H1 (cell line): ENCODE results near the gene C1orf50. TPM values are rescaled to one million over a fixed set of nuclear protein-coding genes. Genes with fewer than 3 reads are reported as not detected.

Experiments
- CTCF ChIA-PET: fragments of 300-600 bp; sonication (Branson Sonifier 250); formaldehyde crosslinking; loops from one replicate; lab custom pipeline; 2021; ENCODE audit not compliant: partially characterized antibody; lab: Charles Lee
- POLR2A ChIA-PET: fragments of 300-600 bp; sonication (Branson Sonifier 250); formaldehyde crosslinking; loops from one replicate; lab custom pipeline; 2021; ENCODE audit warnings: inconsistent platforms; ENCODE audit not compliant: partially characterized antibody; lab: Charles Lee
- DNase-seq, 2 experiments: peaks; one replicate each; pipeline versions ENCODE4 v3.0.0 to v3.0.0-alpha.2; 2010 to 2022; ENCODE audit warnings: low spot score in 2 of 2, low read depth in 1 of 2, mixed read lengths in 1 of 2
- FAIRE-seq: peaks from 2 replicates; lab custom pipeline; 2011; peaks lifted over from hg19 to GRCh38; lab: Jason Lieb, UNC
- H2AFZ ChIP-seq: 2 replicates; pipeline ENCODE4 v1.8.1; 2012; ENCODE audit warnings: low read length, inconsistent platforms
- H2AK5ac ChIP-seq: 2 replicates; pipeline ENCODE4 v1.6.1; 2013; ENCODE audit warnings: low read depth, low read length
- H2BK120ac ChIP-seq: replicated peaks from 2 replicates; pipeline ENCODE3; 2013; ENCODE audit warnings: low read depth, low read length, inconsistent platforms
- H2BK12ac ChIP-seq: 2 replicates; pipeline ENCODE4 v1.6.1; 2013; ENCODE audit warnings: low read depth, low read length
- H2BK15ac ChIP-seq: 2 replicates; pipeline ENCODE4 v1.6.1; 2013; ENCODE audit warnings: low read length
- H2BK20ac ChIP-seq: 2 replicates; pipeline ENCODE4 v1.6.1; 2013; ENCODE audit warnings: low read length
- H2BK5ac ChIP-seq: 2 replicates; pipeline ENCODE4 v1.6.1; 2013; ENCODE audit warnings: low read depth, low read length
- H3K14ac ChIP-seq: 2 replicates; pipeline ENCODE4 v1.6.1; 2013; ENCODE audit warnings: inconsistent platforms; ENCODE audit not compliant: insufficient read length
- H3K18ac ChIP-seq: 2 replicates; pipeline ENCODE4 v1.6.1; 2013; ENCODE audit warnings: low read length; ENCODE audit errors: extremely low read depth
- H3K23ac ChIP-seq: 2 replicates; pipeline ENCODE4 v1.6.1; 2013; ENCODE audit warnings: inconsistent platforms; ENCODE audit not compliant: insufficient read length
- H3K23me2 ChIP-seq: 2 replicates; pipeline ENCODE4 v1.6.1; 2013; ENCODE audit warnings: low read depth, low read length
- H3K27ac ChIP-seq: 2 replicates; pipeline ENCODE4 v1.6.1; 2011; ENCODE audit warnings: low read depth, low read length, inconsistent platforms
- H3K27me3 ChIP-seq, 4 experiments: replicated peaks in 1 of 4; 1 replicate in 1 of 4; 2 replicates in 3 of 4; pipeline versions ENCODE4 v1.6.1 to v1.8.1; 2011 to 2013; ENCODE audit warnings: low read length in 3 of 4, mild to moderate bottlenecking in 3 of 4, inconsistent platforms in 2 of 4, mixed read lengths in 2 of 4, moderate library complexity in 1 of 4; ENCODE audit not compliant: control insufficient read depth in 3 of 4, insufficient read depth in 3 of 4; ENCODE audit errors: extremely low read depth in 1 of 4
- H3K36me3 ChIP-seq, 4 experiments: 2 replicates each; pipeline versions ENCODE4 v1.6.1 to v1.8.1; 2011 to 2013; ENCODE audit warnings: mild to moderate bottlenecking in 4 of 4, low read length in 3 of 4, moderate library complexity in 2 of 4, control low read depth in 1 of 4, inconsistent platforms in 1 of 4; ENCODE audit not compliant: insufficient read depth in 4 of 4, control insufficient read depth in 2 of 4
- H3K4ac ChIP-seq: replicated peaks from 2 replicates; pipeline ENCODE3; 2013; ENCODE audit warnings: low read length, low read depth, mixed read lengths, inconsistent platforms; ENCODE audit not compliant: insufficient read length
- H3K4me1 ChIP-seq, 4 experiments: replicated peaks in 1 of 4; 1 replicate in 1 of 4; 2 replicates in 3 of 4; pipeline versions ENCODE4 v1.6.1 to v1.8.1; 2011 to 2013; ENCODE audit warnings: low read length in 3 of 4, inconsistent platforms in 2 of 4, mixed read lengths in 1 of 4; ENCODE audit not compliant: insufficient read depth in 4 of 4, control insufficient read depth in 3 of 4
- H3K4me2 ChIP-seq, 2 experiments: 2 replicates each; pipeline versions ENCODE4 v1.6.1 to v1.8.1; 2011 to 2013; ENCODE audit warnings: low read depth in 2 of 2, low read length in 2 of 2, control low read depth in 1 of 2, inconsistent platforms in 1 of 2, mild to moderate bottlenecking in 1 of 2; ENCODE audit not compliant: insufficient read depth in 1 of 2
- H3K4me3 ChIP-seq, 4 experiments: fragments of 200-600, 300-600 bp in 1 of 4; sonication (generic), shearing (Covaris generic), sonication (Bioruptor Twin) in 1 of 4; 2 replicates each; pipeline versions ENCODE4 v1.5.1 to v1.8.1; 2011 to 2016; ENCODE audit warnings: low read length in 4 of 4, low read depth in 3 of 4, control low read depth in 2 of 4, inconsistent platforms in 2 of 4, mild to moderate bottlenecking in 2 of 4, mixed read lengths in 1 of 4, moderate library complexity in 1 of 4; ENCODE audit not compliant: insufficient read depth in 2 of 4; ENCODE audit errors: extremely low read depth in 1 of 4
- H3K56ac ChIP-seq: replicated peaks from 2 replicates; pipeline ENCODE3; 2013; ENCODE audit warnings: low read depth, mild to moderate bottlenecking, mixed read lengths, low read length, inconsistent platforms; ENCODE audit not compliant: insufficient read length
- H3K79me1 ChIP-seq: 2 replicates; pipeline ENCODE4 v1.6.1; 2013; ENCODE audit warnings: low read depth, low read length, control low read depth
- H3K79me2 ChIP-seq, 2 experiments: 2 replicates each; pipeline versions ENCODE4 v1.6.1 to v1.8.1; 2012 to 2013; ENCODE audit warnings: low read length in 2 of 2, mild to moderate bottlenecking in 2 of 2, inconsistent platforms in 1 of 2; ENCODE audit not compliant: insufficient read depth in 2 of 2, control insufficient read depth in 1 of 2
- H3K9ac ChIP-seq, 4 experiments: replicated peaks in 1 of 4; 1 replicate in 1 of 4; 2 replicates in 3 of 4; pipeline versions ENCODE4 v1.6.1 to v1.8.1; 2011 to 2013; ENCODE audit warnings: low read depth in 3 of 4, low read length in 3 of 4, control low read depth in 2 of 4, mild to moderate bottlenecking in 2 of 4, moderate library complexity in 2 of 4, inconsistent platforms in 1 of 4; ENCODE audit errors: extremely low read depth in 1 of 4
- H3K9me3 ChIP-seq, 2 experiments: 2 replicates each; pipeline versions ENCODE4 v1.6.1 to v1.8.1; 2012 to 2013; ENCODE audit warnings: mild to moderate bottlenecking in 2 of 2, moderate library complexity in 2 of 2, control low read depth in 1 of 2, inconsistent platforms in 1 of 2, low read depth in 1 of 2, low read length in 1 of 2, mixed read lengths in 1 of 2; ENCODE audit not compliant: insufficient read depth in 2 of 2
- H4K20me1 ChIP-seq, 2 experiments: replicated peaks in 1 of 2; 2 replicates each; pipeline versions ENCODE3 to v1.8.1; 2011 to 2013; ENCODE audit warnings: inconsistent platforms in 2 of 2, low read length in 2 of 2, mild to moderate bottlenecking in 1 of 2; ENCODE audit not compliant: insufficient read depth in 2 of 2, control insufficient read depth in 1 of 2
- H4K5ac ChIP-seq: 2 replicates; pipeline ENCODE4 v1.6.1; 2013; ENCODE audit warnings: low read length, low read depth, mixed read lengths, inconsistent platforms; ENCODE audit not compliant: insufficient read length
- H4K8ac ChIP-seq: 2 replicates; pipeline ENCODE4 v1.8.0; 2013; ENCODE audit warnings: mild to moderate bottlenecking, moderate library complexity, low read length, inconsistent platforms; ENCODE audit not compliant: insufficient read depth; ENCODE audit errors: extremely low read depth
- H4K91ac ChIP-seq: replicated peaks from 2 replicates; pipeline ENCODE3; 2013; ENCODE audit warnings: low read length, mixed read lengths, inconsistent platforms; ENCODE audit not compliant: insufficient read length
- BACH1 ChIP-seq: IDR thresholded peaks from 2 replicates; pipeline ENCODE4 v1.6.1; 2012; ENCODE audit warnings: low read length, improper control_type of control experiment
- CREB1 ChIP-seq: IDR thresholded peaks from 2 replicates; pipeline ENCODE4 v1.6.1; 2012; ENCODE audit warnings: inconsistent platforms
- GTF2F1 ChIP-seq: IDR thresholded peaks from 2 replicates; pipeline ENCODE4 v1.6.1; 2012; ENCODE audit warnings: low read depth, low read length, improper control_type of control experiment, borderline replicate concordance
- POLR2A ChIP-seq, 2 experiments: IDR thresholded peaks; 1 replicate in 1 of 2; 2 replicates in 1 of 2; pipeline ENCODE4 v1.6.1; 2011; ENCODE audit warnings: low read depth in 2 of 2, low read length in 2 of 2, mild to moderate bottlenecking in 2 of 2; ENCODE audit errors: control extremely low read depth in 1 of 2
- RXRA ChIP-seq: IDR thresholded peaks from 2 replicates; pipeline ENCODE4 v1.6.1; 2011; ENCODE audit warnings: low read depth, mild to moderate bottlenecking, low read length, moderate library complexity; ENCODE audit not compliant: insufficient read depth
- TAF7 ChIP-seq: optimal IDR thresholded peaks from 2 replicates; pipeline ENCODE3; 2011; ENCODE audit warnings: low read depth, mild to moderate bottlenecking, inconsistent platforms, low read length, moderate library complexity, borderline replicate concordance
- WGBS, 2 experiments: shearing (Covaris generic) in 1 of 2; methylation state at CpG; one replicate each; pipeline versions ENCODE4 v1.1.6 to v1.1.7; 2013 to 2015; ENCODE audit warnings: low lambda C conversion rate in 2 of 2, mixed read lengths in 2 of 2, inconsistent platforms in 1 of 2, low coverage in 1 of 2, missing lambda C conversion rate in 1 of 2; ENCODE audit not compliant: insufficient replicate concordance in 2 of 2, insufficient coverage in 1 of 2, insufficient read length in 1 of 2; ENCODE audit errors: extremely low coverage in 1 of 2, missing lambda C conversion rate in 1 of 2; 5-methylcytosine and 5-hydroxymethylcytosine counted together
- polyA plus RNA-seq, 7 experiments: library from polyadenylated mRNA; depleted of rRNA in 3 of 7; stranded (reverse) in 5 of 7; unstranded in 2 of 7; fragments of >200 nt in 5 of 7; fragments of 200-250 nt in 2 of 7; gene quantifications; 1 replicate in 5 of 7; 2 replicates in 1 of 7; 4 replicates in 1 of 7; pipeline versions ENCODE4 v1.2.1 to v1.2.3, GENCODE V29; 2011 to 2013; ENCODE audit warnings: missing spikeins in 2 of 7, mixed read lengths in 2 of 7
- total RNA-seq: library from RNA; stranded (reverse); fragmentation: NEBNext Ultra II Directional; extraction: Animal tissue kit (Norgen Biotek cat#: 25700); gene quantifications from 2 replicates; pipeline ENCODE4 v1.2.1, GENCODE V29; 2021
- TF ChIP-seq, protein P1 (sequence below), 3 experiments: IDR thresholded peaks; 1 replicate in 2 of 3; 2 replicates in 1 of 3; pipeline versions ENCODE4 v1.5.1 to v1.6.1; 2011; ENCODE audit warnings: low read length in 3 of 3, mild to moderate bottlenecking in 3 of 3, inconsistent platforms in 2 of 3, low read depth in 1 of 3, moderate library complexity in 1 of 3; ENCODE audit not compliant: insufficient read depth in 1 of 3; ENCODE audit errors: control extremely low read depth in 1 of 3
- TF ChIP-seq, protein P2 (sequence below): IDR thresholded peaks from 2 replicates; pipeline ENCODE4 v1.6.1; 2012; ENCODE audit warnings: inconsistent platforms

C1orf50 gene
- total and polyA plus RNA-seq, 2 of the 8 experiments (the other 6 are each of a cell fraction or from before 2014, with no cell fraction given), result 3.2 to 7.1 TPM

DNA sequence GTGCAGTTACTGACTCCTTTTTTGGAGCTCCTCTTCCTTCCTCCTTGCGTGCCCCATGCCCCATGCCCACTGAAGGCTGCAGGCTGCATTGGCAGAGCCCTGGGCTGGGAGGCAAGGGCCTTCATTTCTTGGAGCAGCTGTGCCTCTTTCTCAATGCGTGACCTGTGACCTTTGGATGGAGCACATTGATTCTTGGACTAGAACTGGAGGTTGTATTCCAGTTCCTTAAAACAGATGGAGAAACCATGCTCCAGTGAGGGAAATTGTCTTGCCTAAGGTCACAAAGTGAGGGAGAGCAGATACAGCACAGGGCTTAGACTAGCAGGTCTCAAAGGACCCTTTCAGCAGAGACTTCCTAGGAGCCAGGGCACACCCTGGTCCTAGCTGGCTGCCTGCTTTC is 26.8 kb downstream of the C1orf50 start:
- H2AK5ac ChIP-seq, result no peak overlapping the region
- H4K8ac ChIP-seq, result no peak overlapping the region
- no peak overlapping the region for H2AFZ ChIP-seq
- H3K79me1 ChIP-seq, result no peaks in the 10 kb centered on the region
- no peak overlapping the region for H3K27ac ChIP-seq
- ChIA-PET POLR2A (interaction anchor here (0.6 to 2.1 kb wide), 3 partner anchors 10 to 196 kb away, joined by 3 to 9 read pairs (median 5); partner anchors contain the start of genes ERMAP and TMEM269), CTCF (interaction anchor here (1.0 to 8.4 kb wide), 3 partner anchors 11 to 279 kb away, joined by 4 to 51 read pairs (median 5); no protein-coding TSS in a partner anchor)
- H3K18ac ChIP-seq, result no peak overlapping the region
- no peak overlapping the region for H3K4ac ChIP-seq
- no peak overlapping the region for H4K5ac ChIP-seq
- no peaks in the 10 kb centered on the region for H3K4me1 ChIP-seq
- 94% methylated on average over 2 of the region's 2 CpGs; no CpG with 5 or more reads in 1 of the 2 experiments for WGBS, 2 experiments
- TF ChIP-seq CREB1, result no peak
- no peak for TF ChIP-seq GTF2F1
- no peak for TF ChIP-seq POLR2A (IDR thresholded peaks at IDR 0.05; ENCODE audit: control extremely low read depth in 1 of 2, low read depth in 2 of 2, low read length in 2 of 2)
- TF ChIP-seq, protein P1, sequence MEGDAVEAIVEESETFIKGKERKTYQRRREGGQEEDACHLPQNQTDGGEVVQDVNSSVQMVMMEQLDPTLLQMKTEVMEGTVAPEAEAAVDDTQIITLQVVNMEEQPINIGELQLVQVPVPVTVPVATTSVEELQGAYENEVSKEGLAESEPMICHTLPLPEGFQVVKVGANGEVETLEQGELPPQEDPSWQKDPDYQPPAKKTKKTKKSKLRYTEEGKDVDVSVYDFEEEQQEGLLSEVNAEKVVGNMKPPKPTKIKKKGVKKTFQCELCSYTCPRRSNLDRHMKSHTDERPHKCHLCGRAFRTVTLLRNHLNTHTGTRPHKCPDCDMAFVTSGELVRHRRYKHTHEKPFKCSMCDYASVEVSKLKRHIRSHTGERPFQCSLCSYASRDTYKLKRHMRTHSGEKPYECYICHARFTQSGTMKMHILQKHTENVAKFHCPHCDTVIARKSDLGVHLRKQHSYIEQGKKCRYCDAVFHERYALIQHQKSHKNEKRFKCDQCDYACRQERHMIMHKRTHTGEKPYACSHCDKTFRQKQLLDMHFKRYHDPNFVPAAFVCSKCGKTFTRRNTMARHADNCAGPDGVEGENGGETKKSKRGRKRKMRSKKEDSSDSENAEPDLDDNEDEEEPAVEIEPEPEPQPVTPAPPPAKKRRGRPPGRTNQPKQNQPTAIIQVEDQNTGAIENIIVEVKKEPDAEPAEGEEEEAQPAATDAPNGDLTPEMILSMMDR (IDR thresholded peaks at IDR 0.05; ENCODE audit: control extremely low read depth in 1 of 3, insufficient read depth in 1 of 3, low read depth in 1 of 3, low read length in 3 of 3), result no peak
- TF ChIP-seq BACH1, result no peak
- TF ChIP-seq, protein P2, sequence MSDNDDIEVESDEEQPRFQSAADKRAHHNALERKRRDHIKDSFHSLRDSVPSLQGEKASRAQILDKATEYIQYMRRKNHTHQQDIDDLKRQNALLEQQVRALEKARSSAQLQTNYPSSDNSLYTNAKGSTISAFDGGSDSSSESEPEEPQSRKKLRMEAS, result no peak
- no peak for TF ChIP-seq RXRA
- no peak for TF ChIP-seq TAF7
- no peaks in the 10 kb centered on the region for H3K23me2 ChIP-seq
- H4K20me1 ChIP-seq, result no peaks in the 10 kb centered on the region
- H3K79me2 ChIP-seq, result no peaks in the 10 kb centered on the region
- H2BK120ac ChIP-seq, result no peak overlapping the region
- H3K14ac ChIP-seq, result no peak overlapping the region
- no peak overlapping the region for H2BK20ac ChIP-seq
- no peak overlapping the region for H4K91ac ChIP-seq
- no peaks in the 10 kb centered on the region for H3K36me3 ChIP-seq
- H3K56ac ChIP-seq, result no peak overlapping the region
- no peak overlapping the region for H3K23ac ChIP-seq
- H2BK5ac ChIP-seq, result no peak overlapping the region
- no peaks in the 10 kb centered on the region; a peak in 1 of 4 replicates for H3K9me3 ChIP-seq
- DNase-seq (no peak), FAIRE-seq (no peak)
- H3K4me2 ChIP-seq, result no peak overlapping the region
- H3K4me3 ChIP-seq, result no peak overlapping the region
- H3K9ac ChIP-seq, result no peak overlapping the region
- no peak overlapping the region for H2BK15ac ChIP-seq
- no peaks in the 10 kb centered on the region for H3K27me3 ChIP-seq
- H2BK12ac ChIP-seq, result no peak overlapping the region
